ENCODE measurements around the gene TM7SF3. TPM values are rescaled to one million over a fixed set of nuclear protein-coding genes. Genes with fewer than 3 reads are reported as not detected.

The TM7SF3 gene
- total RNA-seq, result 48.1 and 56.9 TPM in 2 replicates

- H3K4me3 ChIP-seq (ENCODE audit: low read depth, low read length), result peak within 1 kb of the TSS; percentile 81
- peak; percentile 90 for TF ChIP-seq CTCF (conservative IDR thresholded peaks at IDR 0.05; ENCODE audit: low read depth, low read length)
- no peak for DNase-seq (ENCODE audit: low read depth)
Observed at GRCh38 chr12:27014085-27014858, at the start of gene TM7SF3. TSS of gene TM7SF3 (minus strand) at chr12:27014384. CDS start at chr12:27014168, 216 bp downstream.

- DNase-seq (ENCODE audit: low read depth), result no peak
- TF ChIP-seq CTCF (conservative IDR thresholded peaks at IDR 0.05; ENCODE audit: low read depth, low read length), result no peak
- H3K4me3 ChIP-seq (ENCODE audit: low read depth, low read length), result no peak overlapping the region
Observed at GRCh38 chr12:27063250-27063851, 49.2 kb upstream of the TM7SF3 start.

GRCh38 chr12:27061317-27061716 is 47.1 kb upstream of the TM7SF3 start:
- TF ChIP-seq CTCF (conservative IDR thresholded peaks at IDR 0.05; ENCODE audit: low read depth, low read length), result no peak
- no peak overlapping the region for H3K4me3 ChIP-seq (ENCODE audit: low read depth, low read length)

GRCh38 chr12:27060740-27061139 is 46.6 kb upstream of the TM7SF3 start:
- no peak overlapping the region for H3K4me3 ChIP-seq (ENCODE audit: low read depth, low read length)
- TF ChIP-seq CTCF (conservative IDR thresholded peaks at IDR 0.05; ENCODE audit: low read depth, low read length), result no peak
- no peak for DNase-seq (ENCODE audit: low read depth)

More at GRCh38 chr12:27061317-27061716, 47.1 kb upstream of the TM7SF3 start:
- DNase-seq (ENCODE audit: low read depth), result no peak

GRCh38 chr12:27057543-27057942 is 43.4 kb upstream of the TM7SF3 start:
- no peak overlapping the region for H3K4me3 ChIP-seq (ENCODE audit: low read depth, low read length)
- no peak for DNase-seq (ENCODE audit: low read depth)
- TF ChIP-seq CTCF (conservative IDR thresholded peaks at IDR 0.05; ENCODE audit: low read depth, low read length), result no peak

- TF ChIP-seq CTCF (conservative IDR thresholded peaks at IDR 0.05; ENCODE audit: low read depth, low read length), result no peak
- no peak for DNase-seq (ENCODE audit: low read depth)
- no peak overlapping the region for H3K4me3 ChIP-seq (ENCODE audit: low read depth, low read length)
Observed at GRCh38 chr12:27055966-27056365, 41.8 kb upstream of the TM7SF3 start.
